NCI-H1930 (cell line): Measurements from ENCODE around the gene ZNF436.

Experiments
- DNase-seq, 2 experiments: peaks; one replicate each; lab custom pipeline; 2025; lab: John Stamatoyannopoulos, UW

ZNF436 gene

GRCh38 chr1:23366598-23366997 lies 3.0 kb downstream of the ZNF436 start:
- no peak for DNase-seq

GRCh38 chr1:23366146-23366545 lies 3.5 kb downstream of the ZNF436 start:
- DNase-seq, result no peak

GRCh38 chr1:23362218-23362713 lies 7.4 kb downstream of the ZNF436 start:
- DNase-seq, result no peak

GRCh38 chr1:23358310-23358875 lies 11.2 kb downstream of the ZNF436 start:
- no peak for DNase-seq

- no peak for DNase-seq
Observed at GRCh38 chr1:23357138-23357908, 12.3 kb downstream of the ZNF436 start.

- no peak for DNase-seq
Observed at GRCh38 chr1:23356471-23357137, 13.0 kb downstream of the ZNF436 start.

- no peak for DNase-seq
Observed at GRCh38 chr1:23354245-23354644, 15.4 kb downstream of the ZNF436 start.

GRCh38 chr1:23352096-23352695 lies 17.4 kb downstream of the ZNF436 start:
- DNase-seq, result no peak

GRCh38 chr1:23345920-23346319 lies 23.7 kb downstream of the ZNF436 start:
- no peak for DNase-seq

- no peak for DNase-seq
Observed at GRCh38 chr1:23344987-23345472, 24.6 kb downstream of the ZNF436 start.

GRCh38 chr1:23344111-23344986 lies 25.3 kb downstream of the ZNF436 start, which contains the start of gene HNRNPR:
Gene HNRNPR (minus strand): TSS chr1:23344284. CDS start chr1:23341008, 3,276 bp downstream.
- DNase-seq, result peak; percentile 98 to 99

- no peak for DNase-seq
Observed at GRCh38 chr1:23343221-23344110, 26.2 kb downstream of the ZNF436 start.

- DNase-seq, result no peak
Observed at GRCh38 chr1:23341931-23342692, 27.5 kb downstream of the ZNF436 start.

GRCh38 chr1:23339632-23340031 lies 30.0 kb downstream of the ZNF436 start:
- DNase-seq, result no peak

- DNase-seq, result no peak
Observed at GRCh38 chr1:23337869-23338268, 31.8 kb downstream of the ZNF436 start.

- no peak for DNase-seq
Observed at GRCh38 chr1:23331713-23332112, 37.9 kb downstream of the ZNF436 start.

GRCh38 chr1:23330846-23331245 lies 38.8 kb downstream of the ZNF436 start:
- no peak for DNase-seq

- DNase-seq, result no peak
Observed at GRCh38 chr1:23325393-23325792, 44.2 kb downstream of the ZNF436 start.

- no peak for DNase-seq
Observed at GRCh38 chr1:23322770-23323169, 46.9 kb downstream of the ZNF436 start.
